ENCODE data around the gene SLC26A11. TPM values are rescaled to one million over a fixed set of nuclear protein-coding genes. Genes with fewer than 3 reads are reported as not detected.

Gene SLC26A11
- polyA plus RNA-seq, 1 donor (not counting 4 experiments of a cell fraction or from before 2014, with no cell fraction given) = 2.2 TPM

GRCh38 chr17:80261895-80262279, 41.7 kb downstream of the SLC26A11 start:
- Histone ChIP-seq H3K9ac (ENCODE audit: control insufficient read depth, extremely low read depth, insufficient read depth, low read length) (peak overlapping the region; percentile 94), H3K9me3 (ENCODE audit: control insufficient read depth, low read depth, low read length) (no peaks in the 10 kb centered on the region), H3K27me3 (ENCODE audit: control insufficient read depth, extremely low read depth, insufficient read depth, low read length) (no peaks in the 10 kb centered on the region), H3K4me1 (ENCODE audit: control insufficient read depth, extremely low read depth, insufficient read depth, low read length) (peaks cover 26% of the 10 kb centered on the region), H3K4me2 (ENCODE audit: control insufficient read depth, extremely low read depth, insufficient read depth, low read depth, low read length) (peak overlapping the region; percentile 85), H2AFZ (ENCODE audit: control insufficient read depth, low read length) (no peak overlapping the region), H3K79me2 (ENCODE audit: control insufficient read depth, insufficient read depth, low read length) (peaks cover 14% of the 10 kb centered on the region), H3K27ac (ENCODE audit: control insufficient read depth, insufficient read depth, low read length) (peak overlapping the region; percentile 89), H3K4me3 (ENCODE audit: control insufficient read depth in 2 of 3, extremely low read depth in 1 of 3, insufficient read depth in 2 of 3, low read depth in 1 of 3, low read length in 3 of 3) (peak overlapping the region; percentile 83 to 93 (median 91)), H3K36me3 (ENCODE audit: control insufficient read depth in 2 of 2, extremely low read depth in 1 of 2, insufficient read depth in 2 of 2, low read length in 2 of 2) (peaks cover 8 to 11% of the 10 kb centered on the region in 2 experiments), H4K20me1 (ENCODE audit: control insufficient read depth, extremely low read depth, insufficient read depth, low read length) (no peaks in the 10 kb centered on the region), H3K9me1 (ENCODE audit: control insufficient read depth, extremely low read depth, insufficient read depth, low read length) (no peaks in the 10 kb centered on the region)
- DNase-seq (ENCODE audit: low read depth, low spot score) (no peak), FAIRE-seq (no peak)
- TF ChIP-seq EZH2 (IDR thresholded peaks at IDR 0.05; ENCODE audit: low read length) = no peak
- dilution Hi-C loops (cut with MboI; ENCODE audit: extremely low pct_ligation_motif_present, low sequenced_read_pairs) = no loop called here

- Histone ChIP-seq H3K4me3 (ENCODE audit: control insufficient read depth in 2 of 3, extremely low read depth in 1 of 3, insufficient read depth in 2 of 3, low read depth in 1 of 3, low read length in 3 of 3) (peak overlapping the region; percentile 83 to 93 (median 91)), H3K4me2 (ENCODE audit: control insufficient read depth, extremely low read depth, insufficient read depth, low read depth, low read length) (peak overlapping the region; percentile 85), H3K9ac (ENCODE audit: control insufficient read depth, extremely low read depth, insufficient read depth, low read length) (peak overlapping the region; percentile 94), H3K27ac (ENCODE audit: control insufficient read depth, insufficient read depth, low read length) (peak overlapping the region; percentile 89), H3K9me1 (ENCODE audit: control insufficient read depth, extremely low read depth, insufficient read depth, low read length) (no peaks in the 10 kb centered on the region), H3K27me3 (ENCODE audit: control insufficient read depth, extremely low read depth, insufficient read depth, low read length) (no peaks in the 10 kb centered on the region), H3K9me3 (ENCODE audit: control insufficient read depth, low read depth, low read length) (no peaks in the 10 kb centered on the region), H4K20me1 (ENCODE audit: control insufficient read depth, extremely low read depth, insufficient read depth, low read length) (no peaks in the 10 kb centered on the region), H3K4me1 (ENCODE audit: control insufficient read depth, extremely low read depth, insufficient read depth, low read length) (peaks cover 25% of the 10 kb centered on the region), H2AFZ (ENCODE audit: control insufficient read depth, low read length) (no peak overlapping the region), H3K36me3 (ENCODE audit: control insufficient read depth in 2 of 2, extremely low read depth in 1 of 2, insufficient read depth in 2 of 2, low read length in 2 of 2) (peaks cover 8 to 11% of the 10 kb centered on the region in 2 experiments), H3K79me2 (ENCODE audit: control insufficient read depth, insufficient read depth, low read length) (peaks cover 14% of the 10 kb centered on the region)
- TF ChIP-seq CTCF (optimal IDR thresholded peaks at IDR 0.05 in 1 of 3, IDR thresholded peaks at IDR 0.05 in 1 of 3, conservative IDR thresholded peaks at IDR 0.05 in 1 of 3; ENCODE audit: extremely low read depth in 1 of 3, insufficient read depth in 2 of 3, low read length in 3 of 3) = no peak
- no peak for TF ChIP-seq EZH2 (IDR thresholded peaks at IDR 0.05; ENCODE audit: low read length)
- no peak for FAIRE-seq
- dilution Hi-C loops (cut with MboI; ENCODE audit: extremely low pct_ligation_motif_present, low sequenced_read_pairs) = no loop called here
- no peak for DNase-seq (ENCODE audit: low read depth, low spot score)
Measured at GRCh38 chr17:80262291-80262690, 42.1 kb downstream of the SLC26A11 start.

GRCh38 chr17:80262775-80263244, 42.6 kb downstream of the SLC26A11 start:
- H3K4me2 ChIP-seq (ENCODE audit: control insufficient read depth, extremely low read depth, insufficient read depth, low read depth, low read length) = peak overlapping the region; percentile 85
- FAIRE-seq = no peak
- H2AFZ ChIP-seq (ENCODE audit: control insufficient read depth, low read length) = no peak overlapping the region
- H3K27ac ChIP-seq (ENCODE audit: control insufficient read depth, insufficient read depth, low read length) = peak overlapping the region; percentile 43
- peak overlapping the region; percentile 22 for H3K9ac ChIP-seq (ENCODE audit: control insufficient read depth, extremely low read depth, insufficient read depth, low read length)
- no peak for DNase-seq (ENCODE audit: low read depth, low spot score)
- H3K79me2 ChIP-seq (ENCODE audit: control insufficient read depth, insufficient read depth, low read length) = peaks cover 14% of the 10 kb centered on the region
- H3K36me3 ChIP-seq (ENCODE audit: control insufficient read depth in 2 of 2, extremely low read depth in 1 of 2, insufficient read depth in 2 of 2, low read length in 2 of 2) = peaks cover 9 to 14% of the 10 kb centered on the region in 2 experiments
- H3K27me3 ChIP-seq (ENCODE audit: control insufficient read depth, extremely low read depth, insufficient read depth, low read length) = no peaks in the 10 kb centered on the region
- dilution Hi-C loops (cut with MboI; ENCODE audit: extremely low pct_ligation_motif_present, low sequenced_read_pairs) = no loop called here
- H3K9me3 ChIP-seq (ENCODE audit: control insufficient read depth, low read depth, low read length) = no peaks in the 10 kb centered on the region
- H3K9me1 ChIP-seq (ENCODE audit: control insufficient read depth, extremely low read depth, insufficient read depth, low read length) = no peaks in the 10 kb centered on the region
- H3K4me3 ChIP-seq (ENCODE audit: control insufficient read depth in 2 of 3, extremely low read depth in 1 of 3, insufficient read depth in 2 of 3, low read depth in 1 of 3, low read length in 3 of 3) = peak overlapping the region in 1 of 3 experiments; percentile 5
- no peaks in the 10 kb centered on the region for H4K20me1 ChIP-seq (ENCODE audit: control insufficient read depth, extremely low read depth, insufficient read depth, low read length)
- peaks cover 20% of the 10 kb centered on the region for H3K4me1 ChIP-seq (ENCODE audit: control insufficient read depth, extremely low read depth, insufficient read depth, low read length)
- TF ChIP-seq EZH2 (IDR thresholded peaks at IDR 0.05; ENCODE audit: low read length) (no peak), CTCF (optimal IDR thresholded peaks at IDR 0.05 in 1 of 3, IDR thresholded peaks at IDR 0.05 in 1 of 3, conservative IDR thresholded peaks at IDR 0.05 in 1 of 3; ENCODE audit: extremely low read depth in 1 of 3, insufficient read depth in 2 of 3, low read length in 3 of 3) (no peak)
